GM12878 (cell line): Measurements from ENCODE around the gene RAB35. TPM values are rescaled to one million over a fixed set of nuclear protein-coding genes. Genes with fewer than 3 reads are reported as not detected.

Source experiments
- ATAC-seq: fragments of 200-7000 bp; cut with Tn5 transposase; 3 replicates; pipeline ENCODE4 v1.9.1; 2020; ENCODE audit warnings: mild to moderate bottlenecking, moderate library complexity
- BruUV-seq: library from RNA; stranded (reverse); fragments of 400-500 nt; replicated peaks from 2 replicates; lab custom pipeline; 2021; lab: Mats Ljungman, UMichigan
- CTCF ChIA-PET: fragments of 300-600 bp; sonication (Branson Sonifier 250); formaldehyde crosslinking; extraction: SDS; loops from one replicate; lab custom pipeline; 2021; ENCODE audit warnings: inconsistent platforms; lab: Yijun Ruan, JAX
- POLR2A ChIA-PET: fragments of 350-600 bp; formaldehyde crosslinking; extraction: SDS; loops from one replicate; lab custom pipeline; 2021; ENCODE audit warnings: inconsistent platforms; lab: Charles Lee
- RAD21 ChIA-PET: fragments of 300-600 bp; sonication (Branson Sonifier 250); formaldehyde crosslinking; loops from one replicate; lab custom pipeline; 2023; ENCODE audit warnings: antibody characterized with exemption; ENCODE audit not compliant: unreplicated experiment; lab: Charles Lee
- SMC1A ChIA-PET: fragments of 300-600 bp; sonication (Branson Sonifier 250); formaldehyde crosslinking; loops from one replicate; lab custom pipeline; 2023; ENCODE audit not compliant: unreplicated experiment, uncharacterized antibody; lab: Charles Lee
- DNase-seq: peaks from one replicate; pipeline ENCODE4 v3.0.0-alpha.2; 2011; ENCODE audit warnings: low read depth, low spot score
- FAIRE-seq: peaks from 3 replicates; lab custom pipeline; 2011; peaks lifted over from hg19 to GRCh38; lab: Jason Lieb, UNC
- H2AFZ ChIP-seq: 2 replicates; pipeline ENCODE4 v1.6.0; 2011; ENCODE audit warnings: low read depth, low read length, control low read depth; ENCODE audit not compliant: control insufficient read depth
- H3K27ac ChIP-seq: 2 replicates; pipeline ENCODE4 v1.5.1; 2011; ENCODE audit warnings: control low read depth; ENCODE audit not compliant: control insufficient read depth, insufficient read depth
- H3K27me3 ChIP-seq, 2 experiments: replicated peaks in 1 of 2; 2 replicates each; pipeline versions ENCODE4 v1.6.0 to v1.6.1; 2011; ENCODE audit warnings: low read length in 1 of 2; ENCODE audit not compliant: control insufficient read depth in 2 of 2, insufficient read depth in 2 of 2
- H3K36me3 ChIP-seq, 2 experiments: 2 replicates each; pipeline ENCODE4 v1.5.1; 2011; ENCODE audit warnings: low read length in 1 of 2; ENCODE audit not compliant: control insufficient read depth in 2 of 2, insufficient read depth in 2 of 2
- H3K4me1 ChIP-seq: 2 replicates; pipeline ENCODE4 v1.6.1; 2011; ENCODE audit warnings: mild to moderate bottlenecking, low read length, moderate library complexity, mixed read lengths; ENCODE audit not compliant: control insufficient read depth, insufficient read depth
- H3K4me2 ChIP-seq: 2 replicates; pipeline ENCODE4 v1.6.0; 2011; ENCODE audit warnings: control low read depth; ENCODE audit not compliant: control insufficient read depth, insufficient read depth
- H3K4me3 ChIP-seq: fragments of 200-600 bp; sonication (generic); 2 replicates; pipeline ENCODE4 v1.5.1; 2016
- H3K79me2 ChIP-seq: 2 replicates; pipeline ENCODE4 v1.6.0; 2011; ENCODE audit warnings: low read length; ENCODE audit not compliant: control insufficient read depth, insufficient read depth
- H3K9ac ChIP-seq: 2 replicates; pipeline ENCODE4 v1.8.0; 2011; ENCODE audit warnings: low read length, control low read depth, mixed read lengths; ENCODE audit not compliant: control insufficient read depth, insufficient read depth
- H3K9me3 ChIP-seq: replicated peaks from 3 replicates; pipeline ENCODE4 v1.5.1; 2011; ENCODE audit warnings: mild to moderate bottlenecking, low read length; ENCODE audit not compliant: control insufficient read depth, insufficient read depth
- H4K20me1 ChIP-seq: 2 replicates; pipeline ENCODE4 v1.6.0; 2011; ENCODE audit not compliant: control insufficient read depth, insufficient read depth
- BCL11A ChIP-seq: IDR thresholded peaks from 2 replicates; pipeline ENCODE4 v1.6.1; 2011; ENCODE audit warnings: low read depth, low read length
- CEBPB ChIP-seq, 2 experiments: fragments of 150-350 bp in 1 of 2; IDR thresholded peaks; 2 replicates each; pipeline ENCODE4 v1.6.1; 2012 to 2014; ENCODE audit warnings: low read depth in 2 of 2, low read length in 2 of 2, borderline replicate concordance in 1 of 2, inconsistent platforms in 1 of 2
- CHD1 ChIP-seq: IDR thresholded peaks from 2 replicates; pipeline ENCODE4 v1.6.1; 2012; ENCODE audit warnings: low read depth, low read length, improper control_type of control experiment
- FOXK2 ChIP-seq: fragments of 450-650 bp; IDR thresholded peaks from 2 replicates; pipeline ENCODE4 v1.6.1; 2017; ENCODE audit warnings: mild to moderate bottlenecking, moderate library complexity
- IRF4 ChIP-seq: IDR thresholded peaks from 2 replicates; pipeline ENCODE4 v1.6.1; 2011; ENCODE audit warnings: low read depth, low read length
- MTA2 ChIP-seq: fragments of 450-650 bp; IDR thresholded peaks from 2 replicates; pipeline ENCODE4 v1.6.1; 2016; ENCODE audit warnings: low read depth, mild to moderate bottlenecking, moderate library complexity
- SIN3A ChIP-seq: IDR thresholded peaks from 2 replicates; pipeline ENCODE4 v1.6.1; 2012; ENCODE audit warnings: low read depth, low read length, improper control_type of control experiment
- SREBF1 ChIP-seq: IDR thresholded peaks from 2 replicates; pipeline ENCODE4 v1.6.1; 2012; ENCODE audit warnings: mild to moderate bottlenecking, low read length
- SUPT20H ChIP-seq: IDR thresholded peaks from 2 replicates; pipeline ENCODE4 v1.6.1; 2011; ENCODE audit warnings: low read depth, mild to moderate bottlenecking, low read length, moderate library complexity, borderline replicate concordance; ENCODE audit not compliant: control insufficient read depth
- WGBS: methylation state at CpG from one replicate; pipeline ENCODE4 v1.1.6; 2016; ENCODE audit warnings: low lambda C conversion rate; ENCODE audit not compliant: insufficient replicate concordance, insufficient coverage; ENCODE audit errors: missing lambda C conversion rate; 5-methylcytosine and 5-hydroxymethylcytosine counted together
- in situ Hi-C: fragments of 300-500 bp; cut with MboI; formaldehyde crosslinking; loops from 9 replicates; pipeline ENCODE4 v1.14.3; 2018; ENCODE audit warnings: mixed read lengths
- intact Hi-C: fragments of 100-400 bp; cut with micrococcal nuclease; formaldehyde crosslinking; loops from one replicate; pipeline ENCODE4 v1.14.2; 2022; ENCODE audit not compliant: unreplicated experiment
- polyA plus RNA-seq, 11 experiments: library from polyadenylated mRNA; depleted of rRNA in 4 of 11; unstranded in 6 of 11; stranded (reverse) in 5 of 11; fragments of >200 nt; fragmentation: Nextera tagmentation in 4 of 11; fragmentation: Illumina TruSeq in 1 of 11; extraction: Ambion mirVana in 4 of 11; extraction: Trizol in 1 of 11; gene quantifications; 1 replicate in 1 of 11; 2 replicates in 10 of 11; pipeline versions ENCODE4 v1.2.1 to v1.2.3, GENCODE V29; 2011 to 2016; ENCODE audit warnings: inconsistent platforms in 2 of 11, missing spikeins in 2 of 11, low read depth in 1 of 11
- total RNA-seq, 4 experiments: library from RNA; depleted of rRNA in 3 of 4; stranded (reverse); fragments of >200 nt in 3 of 4; fragmentation: Illumina TruSeq in 1 of 4; extraction: Trizol in 1 of 4; gene quantifications; 2 replicates each; pipeline versions ENCODE4 v1.2.1 to v1.2.3, GENCODE V29; 2013 to 2021
- TF ChIP-seq, protein P1 (sequence below): fragments of 450-650 bp; IDR thresholded peaks from 2 replicates; pipeline ENCODE4 v1.6.1; 2017; ENCODE audit warnings: borderline replicate concordance

The RAB35 gene
- total and polyA plus RNA-seq, 10 of the 15 experiments (the other 5 are each of a cell fraction or from before 2014, with no cell fraction given): 0.76 to 99.2 (median 43.8) TPM

GRCh38 chr12:120125792-120126634 lies 9.5 kb upstream of the RAB35 start (continued):
- TF ChIP-seq SUPT20H (no peak), CEBPB (IDR thresholded peaks at IDR 0.05; ENCODE audit: borderline replicate concordance in 1 of 2, low read depth in 2 of 2, low read length in 2 of 2) (no peak), IRF4 (no peak), SIN3A (no peak), FOXK2 (no peak), SREBF1 (no peak), CHD1 (no peak), MTA2 (no peak)
- TF ChIP-seq, protein P1, sequence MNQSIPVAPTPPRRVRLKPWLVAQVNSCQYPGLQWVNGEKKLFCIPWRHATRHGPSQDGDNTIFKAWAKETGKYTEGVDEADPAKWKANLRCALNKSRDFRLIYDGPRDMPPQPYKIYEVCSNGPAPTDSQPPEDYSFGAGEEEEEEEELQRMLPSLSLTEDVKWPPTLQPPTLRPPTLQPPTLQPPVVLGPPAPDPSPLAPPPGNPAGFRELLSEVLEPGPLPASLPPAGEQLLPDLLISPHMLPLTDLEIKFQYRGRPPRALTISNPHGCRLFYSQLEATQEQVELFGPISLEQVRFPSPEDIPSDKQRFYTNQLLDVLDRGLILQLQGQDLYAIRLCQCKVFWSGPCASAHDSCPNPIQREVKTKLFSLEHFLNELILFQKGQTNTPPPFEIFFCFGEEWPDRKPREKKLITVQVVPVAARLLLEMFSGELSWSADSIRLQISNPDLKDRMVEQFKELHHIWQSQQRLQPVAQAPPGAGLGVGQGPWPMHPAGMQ: no peak

- no peak overlapping the region for H3K27ac ChIP-seq
- no peaks in the 10 kb centered on the region for H3K9me3 ChIP-seq
- peaks cover 9% of the 10 kb centered on the region for H3K79me2 ChIP-seq
- ChIA-PET CTCF (interaction anchor here (1.8 kb wide), 1 partner anchor 177 kb away, joined by 4 read pairs; the partner anchor contains the start of gene SIRT4), POLR2A (interaction anchor here (0.7 to 2.2 kb wide), 4 partner anchors 8 to 43 kb away, joined by 3 to 7 read pairs (median 4); partner anchors contain the start of gene RAB35), SMC1A (interaction anchor here (1.0 to 1.5 kb wide), 2 partner anchors 10 to 14 kb away, joined by 3 to 4 read pairs; no protein-coding TSS in a partner anchor), RAD21 (no interaction called here)
- no peaks in the 10 kb centered on the region for H4K20me1 ChIP-seq
- FAIRE-seq (no peak), ATAC-seq (no peak), DNase-seq (no peak)
- H3K9ac ChIP-seq: no peak overlapping the region
- no peak overlapping the region for H3K4me3 ChIP-seq
- no peaks in the 10 kb centered on the region for H3K27me3 ChIP-seq
- no peak overlapping the region for H2AFZ ChIP-seq
- no peak for TF ChIP-seq BCL11A
- in situ Hi-C loops: no loop called here
- BruUV-seq: no TSS peak
- no peak overlapping the region for H3K4me2 ChIP-seq
- H3K4me1 ChIP-seq: peaks cover 35% of the 10 kb centered on the region
- 100% methylated on average over 4 of the region's 4 CpGs for WGBS
- intact Hi-C loops: no loop called here
- H3K36me3 ChIP-seq: peaks cover 7 to 19% of the 10 kb centered on the region in 2 experiments; a peak in 3 of 4 replicates
Measured at GRCh38 chr12:120125029-120125428, 8.5 kb upstream of the RAB35 start.
